Prostate gland (tissue), 2 donors: ENCODE data around the gene BASP1.

Source experiments
- CTCF ChIP-seq, 4 experiments: fragments of 200-600 bp in 2 of 4; fragments of 450-650 bp in 2 of 4; sonication (generic) in 2 of 4; IDR thresholded peaks; 1 replicate in 3 of 4; 2 replicates in 1 of 4; pipeline ENCODE4 v1.5.1; 2016 to 2019; ENCODE audit warnings: antibody characterized with exemption in 4 of 4, mild to moderate bottlenecking in 2 of 4, moderate library complexity in 2 of 4
- POLR2A ChIP-seq: fragments of 450-650 bp; IDR thresholded peaks from one replicate; pipeline ENCODE4 v1.6.1; 2016; ENCODE audit warnings: antibody characterized with exemption, mild to moderate bottlenecking

DNA sequence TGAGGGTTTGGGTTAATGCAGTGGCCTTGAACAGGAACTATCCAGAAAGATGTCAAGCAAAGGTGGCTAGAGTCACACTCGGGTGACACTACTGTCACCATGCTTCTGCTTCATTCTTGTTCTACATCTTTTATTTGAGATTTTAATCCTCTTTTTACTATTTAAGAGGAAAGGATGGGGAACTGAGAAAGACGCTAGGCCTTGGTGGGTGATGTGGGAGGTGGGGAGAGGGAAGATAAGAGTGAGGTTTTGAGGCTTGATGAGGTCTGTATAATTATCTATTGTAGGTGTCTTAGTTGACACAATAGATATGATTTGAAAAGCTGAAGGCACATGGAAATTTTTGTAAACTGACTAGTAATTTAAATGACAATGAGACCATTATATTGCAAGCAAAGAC, 3.5 kb upstream of the BASP1 start:
- TF ChIP-seq CTCF (IDR thresholded peaks at IDR 0.05) (no peak), POLR2A (no peak)
